Chondrocyte (in vitro differentiated cells): Measurements from ENCODE around the gene ZIC5. TPM values are rescaled to one million over a fixed set of nuclear protein-coding genes. Genes with fewer than 3 reads are reported as not detected.

Experiments used
- DNase-seq: peaks from one replicate; pipeline ENCODE4 v3.0.0; 2021; ENCODE audit warnings: mixed read lengths, low spot score
- H3K27ac Mint-ChIP-seq: one replicate; pipeline ENCODE4 v1.8.0; 2021; ENCODE audit warnings: mild to moderate bottlenecking, moderate library complexity, mixed read lengths; ENCODE audit not compliant: unreplicated experiment
- H3K27me3 Mint-ChIP-seq: 2 replicates; pipeline ENCODE4 v1.8.0; 2021; ENCODE audit warnings: low read depth, mixed read lengths
- H3K36me3 Mint-ChIP-seq: 2 replicates; pipeline ENCODE4 v1.8.0; 2021; ENCODE audit warnings: low read depth, mixed read lengths
- H3K4me1 Mint-ChIP-seq: 2 replicates; pipeline ENCODE4 v1.8.0; 2021; ENCODE audit warnings: low read depth, mild to moderate bottlenecking, mixed read lengths
- H3K4me3 Mint-ChIP-seq: one replicate; pipeline ENCODE4 v1.8.0; 2021; ENCODE audit warnings: mild to moderate bottlenecking, moderate library complexity, mixed read lengths; ENCODE audit not compliant: unreplicated experiment
- H3K9me3 Mint-ChIP-seq: 2 replicates; pipeline ENCODE4 v1.8.0; 2021; ENCODE audit warnings: low read depth, mixed read lengths
- total RNA-seq: library from RNA; stranded (reverse); gene quantifications from 3 replicates; pipeline ENCODE4 v1.2.1, GENCODE V29; 2021
- TF ChIP-seq, protein P1 (sequence below): fragments of 200-600 bp; sonication (generic); IDR thresholded peaks from 2 replicates; pipeline ENCODE4 v1.5.0; 2021; ENCODE audit warnings: antibody characterized with exemption, mild to moderate bottlenecking, moderate library complexity

Gene ZIC5
- total RNA-seq, 1 donor from 2014 or later: 3.1 TPM

DNA sequence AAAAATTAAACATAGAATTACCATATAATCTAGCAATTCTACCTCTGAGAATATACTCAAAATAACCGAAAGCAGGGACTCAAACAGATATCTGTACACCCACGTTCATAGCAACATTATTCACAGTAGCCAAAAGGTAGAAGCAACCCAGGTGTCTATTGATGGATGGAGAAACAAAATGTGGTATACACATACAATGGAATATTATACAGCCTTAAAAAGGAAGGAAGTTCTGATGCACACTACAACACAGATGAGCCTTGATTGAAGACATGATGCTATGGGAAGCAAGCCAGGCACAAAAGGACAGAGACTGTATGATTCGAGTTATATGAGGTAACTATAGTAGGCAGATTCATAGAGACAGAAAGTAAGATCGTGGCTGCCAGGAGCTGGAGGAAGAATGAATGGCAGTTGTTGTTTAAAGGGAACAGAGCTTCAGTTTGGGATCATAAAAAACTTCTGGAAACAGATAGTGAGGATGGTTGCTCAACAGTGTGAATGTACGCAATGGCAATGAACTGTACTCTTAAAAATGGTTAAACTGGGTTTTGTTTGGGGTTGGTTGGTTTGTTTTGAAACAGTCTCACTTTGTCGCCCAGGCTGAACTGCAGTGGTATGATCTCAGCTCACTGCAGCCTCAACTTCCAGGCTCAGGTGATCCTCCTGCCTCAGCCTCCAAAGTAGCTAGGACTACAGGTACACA, 47.5 kb downstream of the ZIC5 start:
- Mint-ChIP-seq H3K4me3 (no peak overlapping the region), H3K36me3 (no peaks in the 10 kb centered on the region), H3K27ac (no peak overlapping the region), H3K9me3 (no peaks in the 10 kb centered on the region), H3K4me1 (no peaks in the 10 kb centered on the region), H3K27me3 (peaks cover 4% of the 10 kb centered on the region)
- no peak for DNase-seq
- TF ChIP-seq, protein P1, sequence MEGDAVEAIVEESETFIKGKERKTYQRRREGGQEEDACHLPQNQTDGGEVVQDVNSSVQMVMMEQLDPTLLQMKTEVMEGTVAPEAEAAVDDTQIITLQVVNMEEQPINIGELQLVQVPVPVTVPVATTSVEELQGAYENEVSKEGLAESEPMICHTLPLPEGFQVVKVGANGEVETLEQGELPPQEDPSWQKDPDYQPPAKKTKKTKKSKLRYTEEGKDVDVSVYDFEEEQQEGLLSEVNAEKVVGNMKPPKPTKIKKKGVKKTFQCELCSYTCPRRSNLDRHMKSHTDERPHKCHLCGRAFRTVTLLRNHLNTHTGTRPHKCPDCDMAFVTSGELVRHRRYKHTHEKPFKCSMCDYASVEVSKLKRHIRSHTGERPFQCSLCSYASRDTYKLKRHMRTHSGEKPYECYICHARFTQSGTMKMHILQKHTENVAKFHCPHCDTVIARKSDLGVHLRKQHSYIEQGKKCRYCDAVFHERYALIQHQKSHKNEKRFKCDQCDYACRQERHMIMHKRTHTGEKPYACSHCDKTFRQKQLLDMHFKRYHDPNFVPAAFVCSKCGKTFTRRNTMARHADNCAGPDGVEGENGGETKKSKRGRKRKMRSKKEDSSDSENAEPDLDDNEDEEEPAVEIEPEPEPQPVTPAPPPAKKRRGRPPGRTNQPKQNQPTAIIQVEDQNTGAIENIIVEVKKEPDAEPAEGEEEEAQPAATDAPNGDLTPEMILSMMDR: no peak

DNA sequence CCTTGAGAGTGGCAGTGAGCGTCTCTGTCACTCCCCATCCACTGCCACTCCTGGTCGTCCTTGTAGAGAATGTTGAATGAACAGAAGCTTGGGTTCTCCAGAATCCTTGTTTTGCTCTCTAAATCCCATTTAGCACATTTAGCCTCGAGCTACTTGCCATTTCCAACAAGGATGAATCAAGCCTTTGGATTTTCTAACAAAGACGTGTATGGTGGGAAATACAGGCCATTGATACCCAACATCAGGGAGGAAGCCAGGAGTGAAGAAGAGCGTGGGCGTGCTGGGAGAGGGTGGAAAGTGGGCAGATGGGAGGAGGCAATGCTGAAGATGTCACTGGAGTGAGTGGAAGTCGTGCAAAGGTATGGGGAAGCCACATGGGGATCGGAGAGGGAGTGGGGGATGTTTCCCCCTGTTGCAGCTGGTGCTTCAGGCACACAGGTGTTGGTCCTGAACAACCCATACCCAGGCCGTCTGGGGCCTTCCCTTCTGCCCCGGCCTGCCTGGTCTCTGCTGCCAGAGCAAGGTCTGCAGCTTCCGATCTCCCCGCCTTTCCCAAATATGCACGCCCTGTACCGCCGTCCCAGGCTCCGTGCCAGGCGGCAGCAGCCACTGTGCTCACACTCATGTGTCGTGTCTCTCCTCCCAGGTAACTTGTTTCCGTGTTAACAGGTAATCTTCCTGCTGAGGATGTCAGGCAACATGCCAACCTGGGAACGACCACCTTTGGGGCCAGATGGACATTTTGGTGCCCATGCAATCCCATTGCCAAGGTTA, 48.7 kb downstream of the ZIC5 start:
- H3K4me1 Mint-ChIP-seq: no peaks in the 10 kb centered on the region
- DNase-seq: no peak
- H3K27me3 Mint-ChIP-seq: peaks cover 4% of the 10 kb centered on the region
- TF ChIP-seq, protein P1: no peak
- H3K9me3 Mint-ChIP-seq: no peaks in the 10 kb centered on the region
- H3K4me3 Mint-ChIP-seq: no peak overlapping the region
- H3K27ac Mint-ChIP-seq: no peak overlapping the region
- H3K36me3 Mint-ChIP-seq: no peaks in the 10 kb centered on the region

DNA sequence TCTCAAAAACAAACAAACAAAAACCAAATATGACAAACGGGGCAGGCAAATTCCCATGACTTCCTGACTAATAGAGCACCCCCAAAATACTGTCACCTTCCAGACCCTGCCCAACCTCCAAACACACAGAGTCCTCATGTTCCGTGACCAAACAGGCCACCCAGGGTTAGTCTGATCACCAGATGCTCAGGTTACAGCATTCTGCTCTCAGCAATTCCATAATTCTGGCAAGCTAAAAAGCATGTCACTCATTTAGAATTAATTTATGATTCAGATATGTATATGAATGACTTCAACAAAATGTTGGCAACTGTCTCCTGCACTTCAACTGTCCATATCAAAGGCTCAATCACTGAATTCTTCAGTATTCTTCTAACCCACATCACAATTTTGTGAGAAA, 52.4 kb downstream of the ZIC5 start:
- H3K36me3 Mint-ChIP-seq: no peaks in the 10 kb centered on the region
- no peaks in the 10 kb centered on the region for H3K27me3 Mint-ChIP-seq
- no peak overlapping the region for H3K27ac Mint-ChIP-seq
- no peak for DNase-seq
- H3K9me3 Mint-ChIP-seq: no peaks in the 10 kb centered on the region
- H3K4me1 Mint-ChIP-seq: peaks cover 4% of the 10 kb centered on the region
- TF ChIP-seq, protein P1: no peak
- H3K4me3 Mint-ChIP-seq: no peak overlapping the region

DNA sequence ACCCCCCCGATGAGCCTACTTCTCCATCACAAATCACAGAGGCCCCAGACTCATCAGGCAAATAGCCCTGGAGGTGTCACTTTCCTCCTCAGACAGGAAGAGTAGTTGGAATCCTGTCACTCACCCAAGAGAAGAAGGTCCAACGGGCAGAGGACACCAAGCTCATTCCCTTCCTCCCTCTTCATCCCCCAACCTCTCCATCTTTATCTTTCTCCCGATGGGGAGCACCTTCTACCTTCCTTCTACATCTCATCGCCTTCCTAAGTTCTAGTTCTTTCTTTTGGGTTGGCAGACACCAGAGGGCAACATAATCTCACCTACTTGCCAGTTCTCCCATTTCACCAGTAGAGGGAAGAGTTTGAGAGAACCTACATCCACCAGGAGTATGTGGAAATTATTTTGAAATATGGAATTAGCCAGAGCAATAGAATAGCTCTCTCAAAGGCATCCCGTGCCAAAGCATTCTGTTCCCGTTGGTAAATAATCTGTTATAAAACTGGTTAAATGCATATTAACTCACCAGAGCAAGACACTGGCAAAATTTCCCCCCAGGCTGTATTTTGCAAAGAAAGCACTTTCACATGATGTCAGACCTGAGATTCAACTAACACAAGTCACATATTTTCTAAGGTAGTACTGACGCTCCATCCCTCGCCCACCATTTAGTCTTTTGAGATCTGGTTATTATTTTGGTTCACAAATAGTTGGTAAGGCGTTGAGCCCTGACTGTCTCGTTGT, 55.0 kb downstream of the ZIC5 start:
- no peaks in the 10 kb centered on the region for H3K36me3 Mint-ChIP-seq

More for the DNA sequence above, 55.0 kb downstream of the ZIC5 start:
- Mint-ChIP-seq H3K9me3 (no peaks in the 10 kb centered on the region), H3K4me1 (peaks cover 4% of the 10 kb centered on the region), H3K4me3 (no peak overlapping the region), H3K27ac (no peak overlapping the region), H3K27me3 (no peaks in the 10 kb centered on the region)
- TF ChIP-seq, protein P1: peak; percentile 99
- no peak for DNase-seq
